GM12801 (cell line): ENCODE data around the gene CST3.

Source experiments
- TF ChIP-seq, protein P1 (sequence below): IDR thresholded peaks from one replicate; pipeline ENCODE4 v1.5.1; 2011; ENCODE audit warnings: control low read depth; ENCODE audit not compliant: insufficient read length; ENCODE audit errors: extremely low read depth

Gene CST3

DNA sequence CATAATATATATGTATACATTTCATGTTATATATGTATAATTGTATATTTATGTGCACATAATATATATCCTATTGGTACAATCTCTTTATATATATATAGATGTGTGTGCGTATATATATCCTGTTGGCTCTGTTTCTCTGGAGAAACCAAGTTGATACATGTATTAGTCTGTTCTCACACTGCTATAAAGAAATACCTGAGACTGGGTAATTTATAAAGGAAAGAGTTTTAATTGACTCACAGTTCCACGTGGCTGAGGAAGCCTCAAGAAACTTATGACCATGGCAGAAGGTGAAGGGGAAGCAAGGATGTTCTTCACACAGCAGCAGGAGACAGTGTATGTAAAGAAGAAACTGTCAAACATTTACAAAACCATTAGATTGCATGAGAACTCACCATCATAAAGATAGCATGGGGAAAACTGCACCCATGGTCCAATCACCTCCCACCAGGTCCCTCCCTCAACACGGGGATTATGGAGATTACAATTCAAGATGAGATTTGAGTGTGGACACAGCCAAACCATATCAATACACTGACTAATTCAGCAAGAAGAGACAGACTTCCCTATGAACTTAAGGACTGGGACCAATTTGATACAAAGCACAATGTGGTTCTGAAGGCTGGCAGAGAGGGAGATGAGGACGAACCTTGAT, 14.0 kb downstream of the CST3 start:
- TF ChIP-seq, protein P1, sequence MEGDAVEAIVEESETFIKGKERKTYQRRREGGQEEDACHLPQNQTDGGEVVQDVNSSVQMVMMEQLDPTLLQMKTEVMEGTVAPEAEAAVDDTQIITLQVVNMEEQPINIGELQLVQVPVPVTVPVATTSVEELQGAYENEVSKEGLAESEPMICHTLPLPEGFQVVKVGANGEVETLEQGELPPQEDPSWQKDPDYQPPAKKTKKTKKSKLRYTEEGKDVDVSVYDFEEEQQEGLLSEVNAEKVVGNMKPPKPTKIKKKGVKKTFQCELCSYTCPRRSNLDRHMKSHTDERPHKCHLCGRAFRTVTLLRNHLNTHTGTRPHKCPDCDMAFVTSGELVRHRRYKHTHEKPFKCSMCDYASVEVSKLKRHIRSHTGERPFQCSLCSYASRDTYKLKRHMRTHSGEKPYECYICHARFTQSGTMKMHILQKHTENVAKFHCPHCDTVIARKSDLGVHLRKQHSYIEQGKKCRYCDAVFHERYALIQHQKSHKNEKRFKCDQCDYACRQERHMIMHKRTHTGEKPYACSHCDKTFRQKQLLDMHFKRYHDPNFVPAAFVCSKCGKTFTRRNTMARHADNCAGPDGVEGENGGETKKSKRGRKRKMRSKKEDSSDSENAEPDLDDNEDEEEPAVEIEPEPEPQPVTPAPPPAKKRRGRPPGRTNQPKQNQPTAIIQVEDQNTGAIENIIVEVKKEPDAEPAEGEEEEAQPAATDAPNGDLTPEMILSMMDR: no peak

DNA sequence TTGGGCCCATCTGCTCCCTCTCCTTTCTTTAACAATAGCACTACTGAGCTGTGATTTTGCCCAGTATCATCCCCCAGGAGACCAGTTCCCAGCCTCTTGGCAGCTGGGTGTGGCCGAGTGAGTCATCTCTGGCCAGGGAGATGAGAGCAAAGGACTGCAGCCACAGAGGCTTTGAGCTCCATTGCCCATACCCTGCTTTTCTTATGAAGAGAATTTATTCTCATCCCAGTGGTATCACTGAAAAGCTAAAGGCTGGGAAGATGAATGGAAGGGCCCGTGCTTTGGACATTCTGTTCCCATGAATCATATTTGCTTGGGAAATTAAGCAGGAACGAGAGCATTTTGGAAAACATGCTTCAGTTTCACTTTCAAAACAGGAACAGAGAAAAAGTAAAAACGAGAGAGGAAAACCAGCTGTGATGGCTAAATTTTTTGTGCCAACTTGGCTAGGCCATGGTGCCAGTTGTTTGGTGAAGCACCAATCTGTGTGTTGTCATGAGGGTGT, 14.9 kb downstream of the CST3 start:
- TF ChIP-seq, protein P1: no peak

DNA sequence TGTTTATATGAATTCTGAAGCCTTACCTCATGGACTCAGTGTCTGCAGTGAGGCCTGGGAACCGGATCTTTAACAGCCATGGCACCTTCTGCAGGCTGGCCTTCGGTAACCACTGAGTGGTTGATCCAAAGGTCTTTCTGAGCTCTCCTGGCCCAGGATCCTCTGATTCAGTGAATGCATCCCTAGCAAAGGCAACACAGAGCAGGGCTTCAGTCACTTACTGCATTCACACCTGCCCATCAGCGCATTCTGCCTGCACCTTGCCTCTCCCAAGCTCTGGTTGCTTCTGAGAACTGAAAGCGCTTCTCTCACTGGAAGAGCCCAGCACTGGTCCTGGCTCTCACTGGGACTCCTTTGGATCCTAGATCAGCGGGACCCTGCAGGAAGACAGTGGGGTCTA, 23.6 kb downstream of the CST3 start:
- TF ChIP-seq, protein P1: no peak

DNA sequence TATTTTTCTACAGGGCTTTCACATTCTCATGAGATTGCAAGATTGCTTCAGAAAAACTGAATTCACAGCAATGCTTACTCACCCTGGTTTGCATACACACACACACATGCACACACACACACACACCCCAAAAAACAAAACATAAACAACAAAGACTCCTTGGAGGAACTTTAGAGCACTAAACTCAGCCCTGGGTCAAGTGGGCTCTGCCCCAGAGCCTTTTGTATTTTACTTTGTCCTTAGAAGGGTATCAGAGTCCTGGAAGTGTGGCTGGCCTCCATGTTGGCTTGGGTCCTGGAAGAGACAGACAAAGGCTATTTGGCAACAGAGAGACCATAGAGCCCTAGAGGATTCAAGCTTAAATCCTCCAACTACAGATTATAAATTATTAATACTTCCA, 24.1 kb downstream of the CST3 start:
- TF ChIP-seq, protein P1: no peak

DNA sequence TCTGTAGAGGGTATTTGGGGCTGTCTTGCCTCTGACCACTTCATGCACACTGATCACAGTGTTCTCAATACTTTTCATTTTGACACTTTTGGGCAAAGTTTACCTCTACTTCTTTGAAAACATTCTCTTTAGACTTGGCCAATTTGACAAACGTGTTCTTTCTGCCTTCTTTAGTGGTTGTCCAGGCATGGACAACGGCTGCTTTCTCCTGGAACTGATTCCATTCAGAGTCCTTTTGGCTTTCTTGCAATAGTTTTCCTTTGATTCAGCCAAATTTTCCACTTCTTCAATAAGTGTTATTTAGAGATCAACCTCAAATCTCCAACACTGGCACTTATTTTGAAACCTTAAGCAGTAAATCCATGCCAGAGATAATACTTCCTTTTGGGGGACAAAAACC, 25.4 kb downstream of the CST3 start:
- TF ChIP-seq, protein P1: no peak

DNA sequence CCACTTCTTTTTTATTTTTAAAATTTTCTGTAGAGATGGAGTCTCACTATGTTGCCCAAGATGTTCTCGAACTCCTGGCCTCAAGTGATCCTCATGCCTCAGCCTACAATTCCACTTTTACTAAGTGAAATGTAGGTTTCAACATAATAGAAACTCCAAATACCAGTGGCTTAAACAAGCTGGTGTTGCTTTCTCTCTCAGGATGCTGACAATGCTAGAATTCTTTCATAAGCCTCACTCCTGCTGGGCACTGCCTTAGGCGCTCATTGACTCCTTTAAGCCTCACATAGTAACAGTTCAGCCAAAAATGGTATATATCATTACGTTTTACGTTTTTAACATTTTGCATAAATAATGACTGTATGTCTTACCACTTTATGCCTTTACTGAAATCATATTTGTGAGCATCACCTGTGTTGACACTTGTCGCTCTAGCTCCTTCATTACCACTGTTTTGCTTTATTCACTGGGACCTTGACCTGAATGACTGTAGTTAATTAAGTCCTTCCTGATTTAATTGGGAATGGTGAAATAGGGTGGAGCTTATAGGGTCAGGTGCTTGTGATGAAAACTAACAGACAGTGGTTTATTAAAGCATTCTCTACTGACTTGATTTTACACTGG, 28.2 kb downstream of the CST3 start:
- TF ChIP-seq, protein P1: no peak

DNA sequence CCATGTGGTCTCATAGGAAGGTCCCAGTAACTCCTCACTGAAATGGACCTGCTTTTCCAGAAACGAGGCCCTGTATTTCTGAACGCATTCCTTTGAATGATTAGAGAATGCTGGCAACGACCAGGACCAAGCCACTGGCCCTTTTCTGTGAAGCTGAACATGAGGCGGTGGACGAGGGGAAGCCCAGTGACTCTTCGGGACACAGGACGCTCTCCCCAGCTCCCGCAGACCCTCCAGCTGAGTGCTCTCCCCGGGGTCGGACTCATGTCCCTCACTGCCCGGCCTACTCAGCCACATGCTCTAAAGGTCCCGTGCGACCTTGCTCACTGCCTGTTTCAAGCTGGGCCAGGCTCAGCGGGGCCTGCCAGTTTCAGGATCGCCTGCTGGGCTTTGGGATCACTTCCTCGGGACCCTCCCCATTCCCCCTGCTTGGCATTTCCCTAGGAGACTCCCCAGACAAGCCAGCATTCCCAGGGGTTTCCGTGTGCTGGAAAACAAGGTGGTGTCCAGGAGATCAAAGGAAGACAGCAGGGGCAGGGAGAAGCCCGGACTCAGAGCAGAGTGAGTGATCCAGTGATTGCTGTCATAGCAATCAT, 29.4 kb downstream of the CST3 start:
- TF ChIP-seq, protein P1: no peak
